ENCODE data around the gene NLE1.

- TF ChIP-seq KDM1A (IDR thresholded peaks at IDR 0.05; ENCODE audit: low read depth) (no peak), ZFP36 (IDR thresholded peaks at IDR 0.05; ENCODE audit: borderline replicate concordance, partially characterized antibody) (no peak), SMC3 (IDR thresholded peaks at IDR 0.05) (no peak), EP300 (IDR thresholded peaks at IDR 0.05) (no peak), ELK1 (IDR thresholded peaks at IDR 0.05; ENCODE audit: low read depth, low read length) (no peak), POLR2AphosphoS2 (conservative IDR thresholded peaks at IDR 0.05; ENCODE audit: low read length) (no peak), RAD21 (conservative IDR thresholded peaks at IDR 0.05 in 1 of 2, IDR thresholded peaks at IDR 0.05 in 1 of 2) (no peak)
- TF ChIP-seq, protein P1, sequence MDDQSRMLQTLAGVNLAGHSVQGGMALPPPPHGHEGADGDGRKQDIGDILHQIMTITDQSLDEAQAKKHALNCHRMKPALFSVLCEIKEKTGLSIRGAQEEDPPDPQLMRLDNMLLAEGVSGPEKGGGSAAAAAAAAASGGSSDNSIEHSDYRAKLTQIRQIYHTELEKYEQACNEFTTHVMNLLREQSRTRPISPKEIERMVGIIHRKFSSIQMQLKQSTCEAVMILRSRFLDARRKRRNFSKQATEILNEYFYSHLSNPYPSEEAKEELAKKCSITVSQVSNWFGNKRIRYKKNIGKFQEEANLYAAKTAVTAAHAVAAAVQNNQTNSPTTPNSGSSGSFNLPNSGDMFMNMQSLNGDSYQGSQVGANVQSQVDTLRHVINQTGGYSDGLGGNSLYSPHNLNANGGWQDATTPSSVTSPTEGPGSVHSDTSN (IDR thresholded peaks at IDR 0.05) = no peak
- TF ChIP-seq, protein P2, sequence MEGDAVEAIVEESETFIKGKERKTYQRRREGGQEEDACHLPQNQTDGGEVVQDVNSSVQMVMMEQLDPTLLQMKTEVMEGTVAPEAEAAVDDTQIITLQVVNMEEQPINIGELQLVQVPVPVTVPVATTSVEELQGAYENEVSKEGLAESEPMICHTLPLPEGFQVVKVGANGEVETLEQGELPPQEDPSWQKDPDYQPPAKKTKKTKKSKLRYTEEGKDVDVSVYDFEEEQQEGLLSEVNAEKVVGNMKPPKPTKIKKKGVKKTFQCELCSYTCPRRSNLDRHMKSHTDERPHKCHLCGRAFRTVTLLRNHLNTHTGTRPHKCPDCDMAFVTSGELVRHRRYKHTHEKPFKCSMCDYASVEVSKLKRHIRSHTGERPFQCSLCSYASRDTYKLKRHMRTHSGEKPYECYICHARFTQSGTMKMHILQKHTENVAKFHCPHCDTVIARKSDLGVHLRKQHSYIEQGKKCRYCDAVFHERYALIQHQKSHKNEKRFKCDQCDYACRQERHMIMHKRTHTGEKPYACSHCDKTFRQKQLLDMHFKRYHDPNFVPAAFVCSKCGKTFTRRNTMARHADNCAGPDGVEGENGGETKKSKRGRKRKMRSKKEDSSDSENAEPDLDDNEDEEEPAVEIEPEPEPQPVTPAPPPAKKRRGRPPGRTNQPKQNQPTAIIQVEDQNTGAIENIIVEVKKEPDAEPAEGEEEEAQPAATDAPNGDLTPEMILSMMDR (IDR thresholded peaks at IDR 0.05) = no peak
Observed at GRCh38 chr17:35149941-35150340, 7.8 kb upstream of the NLE1 start.
